ENCODE data around the gene CHCHD6.

DNA sequence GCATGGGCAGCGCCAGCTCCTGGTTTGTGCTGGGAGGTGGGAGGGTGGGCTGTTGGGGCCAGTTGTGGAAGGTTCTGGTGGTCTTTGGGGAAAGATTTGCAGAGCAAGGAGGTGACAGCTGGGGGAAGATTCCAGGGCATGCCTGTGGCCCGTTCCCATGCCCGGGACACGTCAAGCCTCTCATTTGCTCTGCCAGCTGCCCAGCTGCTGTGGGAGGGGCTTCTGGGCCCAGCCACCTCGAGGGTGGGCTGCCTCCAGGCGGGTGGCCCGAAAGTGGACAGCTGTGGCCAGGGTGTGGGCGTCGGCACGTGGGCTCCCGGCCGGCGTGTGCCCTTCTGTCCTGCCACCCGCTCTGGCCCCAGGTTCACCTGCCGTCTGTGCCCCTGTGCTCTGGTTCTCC, 296.1 kb downstream of the CHCHD6 start:
- TF ChIP-seq, protein P1, sequence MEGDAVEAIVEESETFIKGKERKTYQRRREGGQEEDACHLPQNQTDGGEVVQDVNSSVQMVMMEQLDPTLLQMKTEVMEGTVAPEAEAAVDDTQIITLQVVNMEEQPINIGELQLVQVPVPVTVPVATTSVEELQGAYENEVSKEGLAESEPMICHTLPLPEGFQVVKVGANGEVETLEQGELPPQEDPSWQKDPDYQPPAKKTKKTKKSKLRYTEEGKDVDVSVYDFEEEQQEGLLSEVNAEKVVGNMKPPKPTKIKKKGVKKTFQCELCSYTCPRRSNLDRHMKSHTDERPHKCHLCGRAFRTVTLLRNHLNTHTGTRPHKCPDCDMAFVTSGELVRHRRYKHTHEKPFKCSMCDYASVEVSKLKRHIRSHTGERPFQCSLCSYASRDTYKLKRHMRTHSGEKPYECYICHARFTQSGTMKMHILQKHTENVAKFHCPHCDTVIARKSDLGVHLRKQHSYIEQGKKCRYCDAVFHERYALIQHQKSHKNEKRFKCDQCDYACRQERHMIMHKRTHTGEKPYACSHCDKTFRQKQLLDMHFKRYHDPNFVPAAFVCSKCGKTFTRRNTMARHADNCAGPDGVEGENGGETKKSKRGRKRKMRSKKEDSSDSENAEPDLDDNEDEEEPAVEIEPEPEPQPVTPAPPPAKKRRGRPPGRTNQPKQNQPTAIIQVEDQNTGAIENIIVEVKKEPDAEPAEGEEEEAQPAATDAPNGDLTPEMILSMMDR (IDR thresholded peaks at IDR 0.05), result no peak
- no peak for TF ChIP-seq POLR2A (IDR thresholded peaks at IDR 0.05)

Data from right lobe of liver (tissue), 4 donors.